GM18498 (cell line): Measurements from ENCODE around the gene DTYMK.

Source experiments
- ATAC-seq: cut with Tn5 transposase; IDR thresholded peaks from one replicate; pipeline ENCODE4 v1.9.1; 2021; ENCODE audit warnings: mild to moderate bottlenecking, moderate library complexity; ENCODE audit not compliant: unreplicated experiment

DTYMK gene

GRCh38 chr2:241652142-241652541, 34.5 kb downstream of the DTYMK start:
- ATAC-seq, result no peak

- no peak for ATAC-seq
Observed at GRCh38 chr2:241649927-241650326, 36.7 kb downstream of the DTYMK start.

GRCh38 chr2:241649404-241649803, 37.2 kb downstream of the DTYMK start:
- no peak for ATAC-seq

GRCh38 chr2:241648453-241648852, 38.2 kb downstream of the DTYMK start:
- no peak for ATAC-seq

- ATAC-seq, result no peak
Observed at GRCh38 chr2:241645915-241646645, 40.5 kb downstream of the DTYMK start.

GRCh38 chr2:241645056-241645914, 41.3 kb downstream of the DTYMK start:
- no peak for ATAC-seq

- no peak for ATAC-seq
Observed at GRCh38 chr2:241641631-241642030, 45.0 kb downstream of the DTYMK start.

- ATAC-seq, result no peak
Observed at GRCh38 chr2:241640165-241640795, 46.3 kb downstream of the DTYMK start.

- ATAC-seq, result no peak
Observed at GRCh38 chr2:241639385-241639784, 47.2 kb downstream of the DTYMK start.

- ATAC-seq, result no peak
Observed at GRCh38 chr2:241638940-241639339, 47.7 kb downstream of the DTYMK start.

GRCh38 chr2:241637795-241638660, 48.6 kb downstream of the DTYMK start:
- peak; percentile 21 for ATAC-seq

GRCh38 chr2:241637018-241637794, 49.4 kb downstream of the DTYMK start, which contains the start of the genes ATG4B and THAP4:
Gene ATG4B, plus strand, starts transcription at chr2:241637693. Its CDS starts 22 bp downstream, at chr2:241637715.
Gene THAP4, minus strand, starts transcription at chr2:241637158. Its CDS starts 141 bp downstream, at chr2:241637017.
- peak; percentile 68 for ATAC-seq

GRCh38 chr2:241636182-241637017, 50.2 kb downstream of the DTYMK start:
- peak; percentile 36 for ATAC-seq

- ATAC-seq, result no peak
Observed at GRCh38 chr2:241635756-241636155, 50.9 kb downstream of the DTYMK start.

GRCh38 chr2:241633561-241633960, 53.1 kb downstream of the DTYMK start:
- no peak for ATAC-seq

GRCh38 chr2:241632478-241633325, 53.9 kb downstream of the DTYMK start:
- no peak for ATAC-seq

- no peak for ATAC-seq
Observed at GRCh38 chr2:241629762-241630435, 56.7 kb downstream of the DTYMK start.
